WERI-Rb-1 (cell line): ENCODE data around the gene LPAR1.

Experiments used
- DNase-seq: peaks from one replicate; pipeline ENCODE4 v3.0.0-alpha.2; 2020
- H3K27ac ChIP-seq: fragments of 250-450 bp; sonication (Bioruptor Pico); 2 replicates; pipeline ENCODE4 v1.5.1; 2020; ENCODE audit warnings: mild to moderate bottlenecking, moderate library complexity
- H3K27me3 ChIP-seq: fragments of 250-450 bp; sonication (Bioruptor Pico); 2 replicates; pipeline ENCODE4 v1.5.1; 2021; ENCODE audit warnings: mild to moderate bottlenecking, low read depth, moderate library complexity; ENCODE audit not compliant: insufficient read depth, severe bottlenecking
- H3K36me3 ChIP-seq: fragments of 250-450 bp; sonication (Bioruptor Pico); 2 replicates; pipeline ENCODE4 v1.5.1; 2020; ENCODE audit warnings: mild to moderate bottlenecking, moderate library complexity
- H3K4me3 ChIP-seq: 2 replicates; pipeline ENCODE4 v1.5.1; 2011; ENCODE audit warnings: low read depth, mild to moderate bottlenecking, control low read depth, low read length
- H3K9me3 ChIP-seq: fragments of 250-450 bp; sonication (Bioruptor Pico); 2 replicates; pipeline ENCODE4 v1.5.1; 2021; ENCODE audit warnings: mild to moderate bottlenecking, moderate library complexity; ENCODE audit not compliant: severe bottlenecking
- CTCF ChIP-seq: IDR thresholded peaks from 2 replicates; pipeline ENCODE4 v1.5.1; 2011; ENCODE audit warnings: low read depth, mild to moderate bottlenecking, control low read depth, inconsistent platforms, low read length

LPAR1 gene

GRCh38 chr9:110960288-110960687, 78.0 kb downstream of the LPAR1 start:
- Histone ChIP-seq H3K27me3 (peaks cover 34% of the 10 kb centered on the region), H3K36me3 (no peaks in the 10 kb centered on the region), H3K27ac (no peak overlapping the region), H3K4me3 (no peak overlapping the region), H3K9me3 (peaks cover 6% of the 10 kb centered on the region)
- no peak for DNase-seq
- no peak for TF ChIP-seq CTCF

GRCh38 chr9:110958847-110959246, 79.4 kb downstream of the LPAR1 start:
- H3K9me3 ChIP-seq, result peaks cover 6% of the 10 kb centered on the region
- H3K36me3 ChIP-seq, result no peaks in the 10 kb centered on the region
- no peak for TF ChIP-seq CTCF
- peaks cover 36% of the 10 kb centered on the region for H3K27me3 ChIP-seq
- no peak overlapping the region for H3K4me3 ChIP-seq
- no peak overlapping the region for H3K27ac ChIP-seq
- no peak for DNase-seq

GRCh38 chr9:110954822-110955291, 83.4 kb downstream of the LPAR1 start:
- Histone ChIP-seq H3K27me3 (peaks cover 40% of the 10 kb centered on the region), H3K27ac (no peak overlapping the region), H3K4me3 (no peak overlapping the region), H3K9me3 (peaks cover 6% of the 10 kb centered on the region), H3K36me3 (no peaks in the 10 kb centered on the region)
- no peak for TF ChIP-seq CTCF
- DNase-seq, result no peak

GRCh38 chr9:110952540-110952859, 85.8 kb downstream of the LPAR1 start:
- Histone ChIP-seq H3K36me3 (no peaks in the 10 kb centered on the region), H3K27ac (no peak overlapping the region), H3K9me3 (no peaks in the 10 kb centered on the region), H3K4me3 (no peak overlapping the region), H3K27me3 (peaks cover 50% of the 10 kb centered on the region)
- DNase-seq, result no peak
- no peak for TF ChIP-seq CTCF

- TF ChIP-seq CTCF, result no peak
- DNase-seq, result no peak
- H3K36me3 ChIP-seq, result no peaks in the 10 kb centered on the region
- H3K9me3 ChIP-seq, result no peaks in the 10 kb centered on the region
- H3K4me3 ChIP-seq, result no peak overlapping the region
- no peak overlapping the region for H3K27ac ChIP-seq
- peaks cover 55% of the 10 kb centered on the region for H3K27me3 ChIP-seq
Measured at GRCh38 chr9:110951805-110952539, 86.3 kb downstream of the LPAR1 start.
